Measurements from ENCODE around the gene GFI1. TPM values are rescaled to one million over a fixed set of nuclear protein-coding genes. Genes with fewer than 3 reads are reported as not detected.

Gene GFI1
- total and polyA plus RNA-seq, 2 of the 13 experiments (the other 11 are each of a cell fraction or from before 2014, with no cell fraction given): 10.3 to 10.5 TPM

DNA sequence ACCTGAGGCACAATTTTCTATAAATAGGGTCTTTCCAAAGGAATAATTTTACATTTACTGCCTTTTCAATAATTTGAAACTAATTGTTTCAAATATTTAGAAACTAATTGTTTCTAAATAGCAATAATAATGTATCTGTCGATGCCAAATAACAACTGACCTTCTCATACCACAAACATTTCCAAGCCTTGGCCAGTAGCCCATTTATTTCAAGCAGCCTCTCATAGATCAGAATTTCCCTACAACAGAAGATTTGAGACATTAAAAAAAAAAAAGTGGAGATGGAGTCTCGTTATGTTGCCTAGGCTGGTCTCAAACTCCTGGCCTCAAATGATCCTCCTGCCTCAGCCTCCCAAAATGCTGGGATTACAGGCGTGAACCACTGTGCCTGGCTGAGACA, 2.1 kb upstream of the GFI1 start (continued):
- no peak for TF ChIP-seq ZBTB33 (CRISPR knock-in tag; IDR thresholded peaks at IDR 0.05)
- no peak for TF ChIP-seq GATAD2A (CRISPR knock-in tag; IDR thresholded peaks at IDR 0.05)
- no peak for TF ChIP-seq PTBP1 (IDR thresholded peaks at IDR 0.05; ENCODE audit: low read depth, low read length, poor library complexity, severe bottlenecking)
- no peak for TF ChIP-seq RERE (CRISPR knock-in tag; IDR thresholded peaks at IDR 0.05; ENCODE audit: low read depth)
- no peak for TF ChIP-seq ZSCAN12 (CRISPR knock-in tag; IDR thresholded peaks at IDR 0.05)

GRCh38 chr1:92488416-92488815, 1.7 kb upstream of the GFI1 start:
- POLR2A ChIA-PET: interaction anchor here (1.3 kb wide), 1 partner anchor 17 kb away, joined by 3 read pairs; no protein-coding TSS in a partner anchor
- intact Hi-C loops (cut with micrococcal nuclease; ENCODE audit: unreplicated experiment): no loop called here
- CTCF ChIA-PET (ENCODE audit: low intra/inter-chr PET ratio, low total read pairs): no interaction called here
- FAIRE-seq (no peak), DNase-seq (ENCODE audit: low spot score) (no peak), ATAC-seq (no peak)
- H3K27ac ChIP-seq (ENCODE audit: extremely low read length, insufficient read depth, low read length): no peak overlapping the region
- no peaks in the 10 kb centered on the region; a peak in 2 of 5 replicates for H3K27me3 ChIP-seq (ENCODE audit: control insufficient read depth in 1 of 2, insufficient read depth in 2 of 2, low read length in 2 of 2)
- H2AFZ ChIP-seq (ENCODE audit: low read length): no peak overlapping the region
- H3K9me3 ChIP-seq (ENCODE audit: low read length): no peaks in the 10 kb centered on the region
- H3K79me2 ChIP-seq (ENCODE audit: insufficient read depth, low read length): no peaks in the 10 kb centered on the region
- H3K9ac ChIP-seq (ENCODE audit: insufficient read depth, low read depth, low read length): no peak overlapping the region
- in situ Hi-C loops (cut with HindIII; ENCODE audit: extremely low pct_ligation_motif_present, low pct_unique_long_range_greater_than_20kb): no loop called here
- BruUV-seq (replicated peaks): no TSS peak
- no peaks in the 10 kb centered on the region for H4K20me1 ChIP-seq (ENCODE audit: insufficient read depth, low read length)
- no peak overlapping the region for H3K4me3 ChIP-seq (replicated peaks in 1 of 3; ENCODE audit: insufficient read depth in 1 of 3, low read depth in 2 of 3, low read length in 3 of 3)
- 54% methylated on average over 3 of the region's 3 CpGs for WGBS (ENCODE audit: low lambda C conversion rate)
- H3K4me1 ChIP-seq (ENCODE audit: insufficient read depth, low read length): peaks cover 39% of the 10 kb centered on the region
- H3K4me2 ChIP-seq (ENCODE audit: low read depth, low read length): no peak overlapping the region
- H3K36me3 ChIP-seq (replicated peaks in 1 of 2; ENCODE audit: control insufficient read depth in 1 of 2, insufficient read depth in 2 of 2, low read length in 2 of 2): no peaks in the 10 kb centered on the region
- TF ChIP-seq ZBTB26 (CRISPR knock-in tag; IDR thresholded peaks at IDR 0.05; ENCODE audit: borderline replicate concordance) (no peak), ZNF709 (CRISPR knock-in tag; IDR thresholded peaks at IDR 0.05) (no peak), ZNF605 (CRISPR knock-in tag; IDR thresholded peaks at IDR 0.05) (no peak), ZIK1 (CRISPR knock-in tag; IDR thresholded peaks at IDR 0.05; ENCODE audit: borderline replicate concordance, low read depth) (no peak), ZNF510 (CRISPR knock-in tag; IDR thresholded peaks at IDR 0.05; ENCODE audit: low read depth) (no peak), ZNF639 (CRISPR knock-in tag; conservative IDR thresholded peaks at IDR 0.05) (no peak)

All from HepG2 (cell line).